Measurements from ENCODE around the gene TM4SF18. TPM values are rescaled to one million over a fixed set of nuclear protein-coding genes. Genes with fewer than 3 reads are reported as not detected.
A peak's percentile ranks its signal among the peaks of the same experiment; 100 is the strongest.

The TM4SF18 gene
- total RNA-seq, 4 donors from 2014 or later: 9.7 to 33.3 (median 24.9) TPM

DNA sequence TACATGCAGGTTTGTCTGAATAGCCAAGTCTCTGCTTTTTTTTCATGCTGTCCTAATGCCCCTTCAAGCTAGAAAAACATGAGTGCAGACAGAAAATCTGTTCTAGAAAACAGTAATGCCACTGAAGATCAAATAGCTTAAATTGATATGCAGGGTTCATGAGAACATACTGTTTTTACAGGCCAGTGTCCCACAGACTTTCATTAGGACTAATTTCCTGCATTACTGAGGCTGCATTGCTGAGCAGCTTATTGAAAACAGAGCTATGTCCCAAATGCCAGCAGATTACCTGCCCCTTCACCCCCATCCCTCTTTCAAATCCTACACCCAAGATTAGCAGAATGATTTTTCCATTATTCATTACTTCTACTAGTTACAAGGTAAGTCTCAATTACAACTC is 665 bp downstream of the TM4SF18 start:
- H3K27ac ChIP-seq: peak overlapping the region; percentile 49 to 61 (median 60)
- intact Hi-C loops (cut with DNase I): no loop called here
- no peak for TF ChIP-seq POLR2A (IDR thresholded peaks at IDR 0.05)
- TF ChIP-seq, protein P1, sequence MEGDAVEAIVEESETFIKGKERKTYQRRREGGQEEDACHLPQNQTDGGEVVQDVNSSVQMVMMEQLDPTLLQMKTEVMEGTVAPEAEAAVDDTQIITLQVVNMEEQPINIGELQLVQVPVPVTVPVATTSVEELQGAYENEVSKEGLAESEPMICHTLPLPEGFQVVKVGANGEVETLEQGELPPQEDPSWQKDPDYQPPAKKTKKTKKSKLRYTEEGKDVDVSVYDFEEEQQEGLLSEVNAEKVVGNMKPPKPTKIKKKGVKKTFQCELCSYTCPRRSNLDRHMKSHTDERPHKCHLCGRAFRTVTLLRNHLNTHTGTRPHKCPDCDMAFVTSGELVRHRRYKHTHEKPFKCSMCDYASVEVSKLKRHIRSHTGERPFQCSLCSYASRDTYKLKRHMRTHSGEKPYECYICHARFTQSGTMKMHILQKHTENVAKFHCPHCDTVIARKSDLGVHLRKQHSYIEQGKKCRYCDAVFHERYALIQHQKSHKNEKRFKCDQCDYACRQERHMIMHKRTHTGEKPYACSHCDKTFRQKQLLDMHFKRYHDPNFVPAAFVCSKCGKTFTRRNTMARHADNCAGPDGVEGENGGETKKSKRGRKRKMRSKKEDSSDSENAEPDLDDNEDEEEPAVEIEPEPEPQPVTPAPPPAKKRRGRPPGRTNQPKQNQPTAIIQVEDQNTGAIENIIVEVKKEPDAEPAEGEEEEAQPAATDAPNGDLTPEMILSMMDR (IDR thresholded peaks at IDR 0.05): no peak
- H3K4me3 ChIP-seq (replicated peaks in 1 of 3): peak overlapping the region in 1 of 3 donors; percentile 8
- no peak for DNase-seq
- H3K36me3 ChIP-seq: no peaks in the 10 kb centered on the region
- no peaks in the 10 kb centered on the region for H3K4me1 ChIP-seq
- no peaks in the 10 kb centered on the region for H3K27me3 ChIP-seq
- no peaks in the 10 kb centered on the region for H3K9me3 ChIP-seq

DNA sequence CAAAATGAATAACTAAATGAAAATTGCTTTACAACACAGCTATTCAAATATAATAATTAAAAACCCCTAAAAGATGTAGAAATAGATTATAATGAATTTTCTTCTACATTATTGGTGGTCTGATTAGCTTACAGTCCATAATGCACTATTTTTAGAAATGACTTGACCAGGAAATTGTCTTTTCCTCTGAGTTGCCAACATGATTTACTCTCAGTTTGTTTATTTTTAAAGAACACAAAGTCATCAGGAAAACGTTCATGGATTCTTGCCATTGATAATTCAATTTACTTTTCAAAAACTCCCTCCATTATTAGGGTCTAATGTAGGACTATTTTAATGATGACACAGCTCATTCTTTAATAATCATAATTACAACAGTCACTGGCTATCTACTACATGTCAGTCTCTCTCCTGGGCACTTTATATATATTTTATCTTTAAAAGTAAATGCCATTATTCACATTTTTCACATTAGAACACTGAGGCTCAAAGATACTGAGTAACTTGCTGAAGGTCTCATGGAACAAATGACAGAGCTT is 1.1 kb downstream of the TM4SF18 start:
- DNase-seq: no peak
- Histone ChIP-seq H3K27me3 (no peaks in the 10 kb centered on the region), H3K4me3 (replicated peaks in 1 of 3) (peak overlapping the region in 1 of 3 donors; percentile 8), H3K4me1 (no peaks in the 10 kb centered on the region), H3K36me3 (no peaks in the 10 kb centered on the region), H3K27ac (peak overlapping the region in 2 of 3 donors; percentile 24 to 61), H3K9me3 (no peaks in the 10 kb centered on the region)
- 16 to 29% methylated on average over 1 of the region's 1 CpG for WGBS, 2 donors
- intact Hi-C loops (cut with DNase I): no loop called here
- no peak for TF ChIP-seq POLR2A (IDR thresholded peaks at IDR 0.05)
- TF ChIP-seq, protein P1 (IDR thresholded peaks at IDR 0.05): no peak

DNA sequence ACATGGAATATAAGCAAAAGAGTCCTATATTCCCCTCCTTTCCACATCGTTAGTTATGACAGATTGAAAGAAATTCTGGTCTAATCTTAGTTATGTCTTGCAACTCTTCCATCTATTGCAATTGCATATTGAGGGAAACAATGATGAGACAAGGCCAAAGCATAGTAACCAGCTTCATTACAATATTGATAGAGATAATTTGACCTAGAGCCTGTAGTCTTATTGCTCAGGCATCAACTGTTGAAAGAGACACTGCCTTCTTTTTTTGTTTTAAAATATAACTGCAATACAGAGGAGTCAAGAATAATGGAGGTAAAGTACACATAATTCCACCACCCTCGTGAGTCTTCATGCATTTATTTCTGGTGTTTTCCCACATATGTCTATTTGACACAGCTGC is 2.0 kb downstream of the TM4SF18 start:
- H3K4me3 ChIP-seq (replicated peaks in 1 of 3): no peak overlapping the region
- TF ChIP-seq, protein P1 (IDR thresholded peaks at IDR 0.05): no peak
- no peak for TF ChIP-seq POLR2A (IDR thresholded peaks at IDR 0.05)
- H3K9me3 ChIP-seq: no peaks in the 10 kb centered on the region
- no peaks in the 10 kb centered on the region for H3K4me1 ChIP-seq
- H3K27ac ChIP-seq: peak overlapping the region in 1 of 3 donors; percentile 61
- WGBS, 2 donors: 78 to 84% methylated on average over 2 of the region's 2 CpGs
- H3K27me3 ChIP-seq: no peaks in the 10 kb centered on the region
- no peak for DNase-seq
- H3K36me3 ChIP-seq: no peaks in the 10 kb centered on the region
- intact Hi-C loops (cut with DNase I): no loop called here

DNA sequence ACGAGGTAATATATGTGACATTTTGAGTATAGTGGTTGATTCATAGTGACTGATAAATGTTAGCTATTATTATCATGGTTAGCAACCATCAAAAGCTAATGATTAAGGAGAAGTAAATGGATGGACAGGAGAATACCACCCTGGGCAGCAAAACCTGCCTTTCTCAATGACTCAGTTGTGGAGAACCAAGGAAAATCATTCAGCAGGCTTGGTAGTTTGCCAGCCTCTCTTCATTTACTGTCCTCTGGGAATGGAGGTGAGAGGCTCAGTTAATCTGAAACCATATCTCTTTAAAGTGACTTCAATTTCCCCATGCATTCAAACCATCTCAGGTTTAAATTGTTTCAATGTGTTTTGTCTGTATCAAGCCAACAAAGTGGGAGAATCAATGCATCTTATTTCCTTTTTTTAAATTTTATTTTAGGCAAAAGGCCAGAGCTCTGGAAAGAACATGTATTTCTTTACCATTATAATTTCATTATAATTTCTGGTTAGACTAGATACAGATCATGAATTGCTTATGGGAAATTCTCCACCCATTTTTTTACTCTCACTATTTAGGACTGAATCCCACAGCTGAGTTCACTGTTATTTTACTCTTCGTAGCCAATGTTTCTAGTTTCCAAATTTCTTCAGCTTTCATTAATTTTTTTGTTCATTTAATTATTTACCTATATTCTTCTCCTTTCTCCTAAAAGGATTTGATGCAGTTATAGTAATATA is 2.7 kb downstream of the TM4SF18 start:
- TF ChIP-seq, protein P1 (IDR thresholded peaks at IDR 0.05): no peak
- TF ChIP-seq POLR2A (IDR thresholded peaks at IDR 0.05): no peak
- Histone ChIP-seq H3K9me3 (no peaks in the 10 kb centered on the region), H3K36me3 (no peaks in the 10 kb centered on the region), H3K27me3 (no peaks in the 10 kb centered on the region), H3K4me1 (no peaks in the 10 kb centered on the region), H3K27ac (no peak overlapping the region), H3K4me3 (replicated peaks in 1 of 3) (no peak overlapping the region)
- WGBS, 2 donors: 87 to 90% methylated on average over 2 of the region's 2 CpGs
- intact Hi-C loops (cut with DNase I): no loop called here
- DNase-seq: no peak

DNA sequence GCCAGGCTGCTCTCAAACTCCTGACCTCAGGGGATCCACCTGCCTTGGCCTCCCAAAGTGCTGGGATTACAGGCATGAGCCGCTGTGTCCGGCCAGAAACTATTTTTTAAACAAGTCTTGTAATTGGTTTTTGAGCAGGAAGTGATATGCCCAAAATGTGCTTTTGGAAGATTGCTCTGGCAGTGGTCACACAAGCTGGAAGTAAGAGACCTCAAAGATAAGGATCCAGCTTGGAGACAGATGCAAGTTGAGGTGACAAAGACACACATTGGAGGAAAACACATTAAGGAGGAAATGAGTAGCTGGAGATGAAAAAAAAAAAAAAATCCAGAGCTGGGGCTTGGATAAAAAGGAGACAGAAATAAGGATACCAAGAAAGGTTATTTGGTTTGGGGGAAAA is 6.3 kb downstream of the TM4SF18 start:
- no peak overlapping the region for H3K27ac ChIP-seq
- H3K36me3 ChIP-seq: no peaks in the 10 kb centered on the region
- 77% methylated on average over 2 of the region's 2 CpGs for WGBS, 2 donors
- intact Hi-C loops (cut with DNase I): no loop called here
- H3K27me3 ChIP-seq: no peaks in the 10 kb centered on the region
- H3K4me3 ChIP-seq (replicated peaks in 1 of 3): no peak overlapping the region
- no peak for TF ChIP-seq POLR2A (IDR thresholded peaks at IDR 0.05)
- TF ChIP-seq, protein P1 (IDR thresholded peaks at IDR 0.05): no peak
- no peak for DNase-seq
- H3K9me3 ChIP-seq: no peaks in the 10 kb centered on the region
- H3K4me1 ChIP-seq: no peaks in the 10 kb centered on the region

Measured in thyroid gland (tissue), 4 donors.